Gastroesophageal sphincter (tissue), 4 donors: ENCODE results near the gene CADPS2. TPM values are rescaled to one million over a fixed set of nuclear protein-coding genes. Genes with fewer than 3 reads are reported as not detected.

Experiments used
- ATAC-seq: fragments of 150-250 bp; one replicate; pipeline ENCODE4 v1.9.1; 2016; ENCODE audit warnings: mild to moderate bottlenecking, moderate library complexity
- H3K27ac ChIP-seq, 4 donors: fragments of 200-600 bp; sonication (generic) in 3 of 4; 1 replicate in 3 of 4; 2 replicates in 1 of 4; pipeline ENCODE4 v1.5.1; 2016 to 2019
- H3K27me3 ChIP-seq: fragments of 200-600 bp; sonication (generic); one replicate; pipeline ENCODE4 v1.5.1; 2019
- H3K36me3 ChIP-seq, 2 donors: fragments of 200-600 bp; sonication (generic); one replicate each; pipeline ENCODE4 v1.5.1; 2019; ENCODE audit warnings: control low read depth in 1 of 2
- H3K4me1 ChIP-seq, 3 donors: fragments of 200-600 bp; sonication (generic); 1 replicate in 2 of 3; 2 replicates in 1 of 3; pipeline ENCODE4 v1.5.1; 2016 to 2019; ENCODE audit warnings: control low read depth in 2 of 3
- H3K4me3 ChIP-seq, 2 donors: fragments of 200-600 bp; sonication (generic); one replicate each; pipeline ENCODE4 v1.5.1; 2019; ENCODE audit warnings: mild to moderate bottlenecking in 1 of 2, moderate library complexity in 1 of 2
- H3K9me3 ChIP-seq, 3 donors: fragments of 200-600 bp; sonication (generic); one replicate each; pipeline ENCODE4 v1.5.1; 2017 to 2019; ENCODE audit warnings: control low read depth in 2 of 3
- EP300 ChIP-seq: sonication (generic); formaldehyde crosslinking; IDR thresholded peaks from one replicate; pipeline ENCODE4 v1.6.1; 2017; ENCODE audit warnings: antibody characterized with exemption, mild to moderate bottlenecking
- POLR2A ChIP-seq, 2 donors: fragments of 450-650 bp; IDR thresholded peaks; one replicate each; pipeline ENCODE4 v1.6.1; 2017; ENCODE audit warnings: antibody characterized with exemption in 2 of 2, mild to moderate bottlenecking in 2 of 2, moderate library complexity in 1 of 2
- POLR2AphosphoS5 ChIP-seq: sonication (generic); formaldehyde crosslinking; IDR thresholded peaks from one replicate; pipeline ENCODE4 v1.6.1; 2017; ENCODE audit warnings: antibody characterized with exemption
- WGBS, 2 donors: methylation state at CpG; one replicate each; pipeline ENCODE4 v1.1.5; 2018; ENCODE audit warnings: low coverage in 1 of 2; 5-methylcytosine and 5-hydroxymethylcytosine counted together
- total RNA-seq, 4 donors: library from RNA; depleted of rRNA; stranded (reverse); fragments of >200 nt; gene quantifications; one replicate each; pipeline ENCODE4 v1.1.0, GENCODE V29; 2016
- TF ChIP-seq, protein P1 (sequence below), 4 experiments: fragments of 200-600 bp in 2 of 4; fragments of 450-650 bp in 2 of 4; sonication (generic) in 1 of 4; IDR thresholded peaks; one replicate each; pipeline ENCODE4 v1.5.1; 2017 to 2019; ENCODE audit warnings: antibody characterized with exemption in 4 of 4, mild to moderate bottlenecking in 2 of 4, moderate library complexity in 2 of 4

The CADPS2 gene
- total RNA-seq, 4 donors from 2014 or later: 20.3 to 205 (median 138) TPM

DNA sequence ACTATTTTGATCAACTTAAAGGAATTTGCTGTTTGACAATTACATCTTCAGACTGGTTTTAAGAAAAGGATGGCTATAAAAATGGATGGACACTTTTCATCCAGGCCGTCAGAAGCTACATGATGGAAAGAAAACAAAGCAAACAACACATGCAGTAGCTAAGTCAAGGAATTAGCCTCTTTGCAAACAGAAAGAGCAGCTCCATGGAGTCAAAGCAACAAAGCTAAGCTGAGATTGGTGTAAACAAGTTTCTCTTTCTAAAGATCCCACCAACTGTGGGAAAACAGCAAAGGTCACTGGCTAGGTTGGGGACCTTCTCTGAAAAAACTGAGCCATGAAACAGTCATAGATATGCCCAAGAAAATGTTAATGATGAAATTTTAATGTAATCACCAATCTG lies 286.2 kb downstream of the CADPS2 start:
- H3K4me1 ChIP-seq: no peaks in the 10 kb centered on the region
- WGBS, 2 donors: 88 to 89% methylated on average over 1 of the region's 1 CpG
- H3K27ac ChIP-seq: no peak overlapping the region
- ATAC-seq: no peak
- H3K9me3 ChIP-seq: no peaks in the 10 kb centered on the region
- H3K4me3 ChIP-seq: no peak overlapping the region
- H3K36me3 ChIP-seq: no peaks in the 10 kb centered on the region
- TF ChIP-seq, protein P1, sequence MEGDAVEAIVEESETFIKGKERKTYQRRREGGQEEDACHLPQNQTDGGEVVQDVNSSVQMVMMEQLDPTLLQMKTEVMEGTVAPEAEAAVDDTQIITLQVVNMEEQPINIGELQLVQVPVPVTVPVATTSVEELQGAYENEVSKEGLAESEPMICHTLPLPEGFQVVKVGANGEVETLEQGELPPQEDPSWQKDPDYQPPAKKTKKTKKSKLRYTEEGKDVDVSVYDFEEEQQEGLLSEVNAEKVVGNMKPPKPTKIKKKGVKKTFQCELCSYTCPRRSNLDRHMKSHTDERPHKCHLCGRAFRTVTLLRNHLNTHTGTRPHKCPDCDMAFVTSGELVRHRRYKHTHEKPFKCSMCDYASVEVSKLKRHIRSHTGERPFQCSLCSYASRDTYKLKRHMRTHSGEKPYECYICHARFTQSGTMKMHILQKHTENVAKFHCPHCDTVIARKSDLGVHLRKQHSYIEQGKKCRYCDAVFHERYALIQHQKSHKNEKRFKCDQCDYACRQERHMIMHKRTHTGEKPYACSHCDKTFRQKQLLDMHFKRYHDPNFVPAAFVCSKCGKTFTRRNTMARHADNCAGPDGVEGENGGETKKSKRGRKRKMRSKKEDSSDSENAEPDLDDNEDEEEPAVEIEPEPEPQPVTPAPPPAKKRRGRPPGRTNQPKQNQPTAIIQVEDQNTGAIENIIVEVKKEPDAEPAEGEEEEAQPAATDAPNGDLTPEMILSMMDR (IDR thresholded peaks at IDR 0.05): no peak
- TF ChIP-seq EP300: no peak
- TF ChIP-seq POLR2AphosphoS5: no peak
- no peak for TF ChIP-seq POLR2A (IDR thresholded peaks at IDR 0.05)
- H3K27me3 ChIP-seq: no peaks in the 10 kb centered on the region

DNA sequence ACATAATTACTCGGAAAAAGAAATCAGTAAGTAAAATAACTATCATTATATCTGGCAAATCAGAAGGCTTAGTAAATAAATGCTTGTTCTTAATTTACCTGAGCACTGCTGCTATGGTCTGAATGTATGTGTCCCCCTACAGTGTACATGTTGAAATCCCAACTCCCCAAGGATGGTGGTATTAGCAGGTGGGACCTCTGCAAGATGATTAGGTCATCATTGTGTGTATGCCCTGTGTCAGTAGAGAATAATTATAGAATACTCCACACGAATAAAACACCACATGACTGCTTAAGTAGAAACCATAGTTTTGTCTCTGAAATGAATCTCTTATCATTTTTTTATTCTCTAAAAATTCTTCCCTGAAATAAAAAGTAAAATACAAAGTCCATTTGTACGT lies 289.0 kb downstream of the CADPS2 start:
- Histone ChIP-seq H3K36me3 (no peaks in the 10 kb centered on the region), H3K27ac (no peak overlapping the region), H3K4me1 (no peaks in the 10 kb centered on the region), H3K27me3 (no peaks in the 10 kb centered on the region), H3K9me3 (no peaks in the 10 kb centered on the region), H3K4me3 (no peak overlapping the region)
- TF ChIP-seq EP300: no peak
- TF ChIP-seq, protein P1 (IDR thresholded peaks at IDR 0.05): no peak
- TF ChIP-seq POLR2A (IDR thresholded peaks at IDR 0.05): no peak
- TF ChIP-seq POLR2AphosphoS5: no peak
- no peak for ATAC-seq
- 67 to 81% methylated on average over 2 to 3 of the region's 3 CpGs for WGBS, 2 donors

DNA sequence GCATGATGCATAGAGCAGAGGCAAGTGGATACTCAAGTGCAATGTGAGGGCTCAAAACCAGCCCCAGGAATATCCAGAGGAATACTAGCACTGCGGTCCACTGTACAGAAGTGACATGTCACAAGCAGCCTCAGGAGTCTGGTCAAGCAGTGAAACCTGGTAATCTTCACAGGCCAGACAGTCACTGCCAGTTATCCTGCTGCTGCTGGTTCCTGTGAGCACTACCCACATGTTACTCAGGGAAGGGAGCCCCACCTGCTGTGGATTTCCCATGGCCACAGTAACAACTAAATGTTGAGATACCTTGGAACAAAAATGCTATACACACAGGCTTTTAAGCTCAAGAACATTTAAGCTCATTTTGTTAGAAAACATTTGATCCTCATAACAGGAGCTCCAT lies 290.4 kb downstream of the CADPS2 start:
- H3K27ac ChIP-seq: no peak overlapping the region
- H3K4me3 ChIP-seq: no peak overlapping the region
- H3K27me3 ChIP-seq: no peaks in the 10 kb centered on the region
- no peak for ATAC-seq
- WGBS, 2 donors: 89% methylated on average over 1 of the region's 1 CpG; no CpG with 5 or more reads in 1 of the 2 donors
- H3K36me3 ChIP-seq: no peaks in the 10 kb centered on the region
- TF ChIP-seq POLR2AphosphoS5: no peak
- no peak for TF ChIP-seq POLR2A (IDR thresholded peaks at IDR 0.05)
- TF ChIP-seq EP300: no peak
- TF ChIP-seq, protein P1 (IDR thresholded peaks at IDR 0.05): no peak
- H3K4me1 ChIP-seq: no peaks in the 10 kb centered on the region
- H3K9me3 ChIP-seq: no peaks in the 10 kb centered on the region

DNA sequence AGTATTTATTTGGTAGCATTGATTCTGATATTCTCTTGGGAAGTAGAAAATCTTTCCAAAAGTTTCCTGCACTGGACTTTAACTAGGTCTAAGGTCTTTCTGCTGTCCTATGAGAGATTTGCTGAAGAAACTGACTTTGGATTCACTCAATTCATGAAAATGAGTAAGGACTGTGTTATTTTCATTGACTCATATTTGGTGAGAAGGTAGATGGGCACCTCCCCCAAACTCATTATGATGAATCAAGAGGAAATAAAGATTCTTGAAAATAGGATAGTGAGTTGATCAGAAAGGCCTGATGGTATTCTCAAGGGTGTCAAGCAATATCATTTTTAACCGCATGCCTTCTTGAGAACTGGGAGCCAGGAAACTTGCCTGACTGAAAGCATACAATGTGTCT lies 297.6 kb downstream of the CADPS2 start:
- Histone ChIP-seq H3K27me3 (no peaks in the 10 kb centered on the region), H3K9me3 (no peaks in the 10 kb centered on the region), H3K27ac (no peak overlapping the region), H3K4me1 (no peaks in the 10 kb centered on the region), H3K36me3 (no peaks in the 10 kb centered on the region), H3K4me3 (no peak overlapping the region)
- WGBS, 2 donors: 83 to 100% methylated on average over 1 of the region's 1 CpG
- TF ChIP-seq POLR2A (IDR thresholded peaks at IDR 0.05) (no peak), POLR2AphosphoS5 (no peak), EP300 (no peak)
- TF ChIP-seq, protein P1 (IDR thresholded peaks at IDR 0.05): no peak
- no peak for ATAC-seq

DNA sequence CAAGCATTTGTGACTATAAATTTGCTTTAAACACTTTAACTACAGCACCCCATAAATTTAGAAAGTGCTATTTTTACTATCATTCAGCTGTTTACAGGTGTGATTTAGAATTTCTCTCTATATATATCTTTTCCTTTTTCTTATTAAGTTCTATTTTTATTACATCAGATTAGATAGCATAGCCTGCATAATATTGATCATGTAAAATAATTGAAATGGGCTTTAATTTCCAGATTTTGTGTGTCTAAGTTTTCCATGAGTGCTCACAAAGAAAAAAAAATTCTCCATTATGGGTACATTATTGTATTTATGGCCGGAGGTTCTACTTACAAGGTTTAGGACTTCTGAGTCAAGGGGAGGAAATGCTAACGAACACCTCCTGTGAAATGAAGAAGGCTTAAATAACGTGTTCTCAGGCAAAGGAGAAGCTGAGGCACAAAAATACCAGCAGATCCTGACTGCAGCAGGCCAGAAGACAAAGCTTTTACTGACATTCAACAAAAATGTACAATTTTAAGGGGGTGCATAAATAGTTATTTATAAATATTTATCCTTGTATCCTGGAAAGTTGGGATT lies 301.5 kb downstream of the CADPS2 start:
- 84 to 86% methylated on average over 3 of the region's 3 CpGs for WGBS, 2 donors
- no peak for TF ChIP-seq EP300
- no peak for TF ChIP-seq POLR2A (IDR thresholded peaks at IDR 0.05)
- TF ChIP-seq POLR2AphosphoS5: no peak
- TF ChIP-seq, protein P1 (IDR thresholded peaks at IDR 0.05): no peak
- H3K27me3 ChIP-seq: no peaks in the 10 kb centered on the region
- H3K9me3 ChIP-seq: no peaks in the 10 kb centered on the region
- ATAC-seq: no peak
- no peak overlapping the region for H3K27ac ChIP-seq
- H3K4me3 ChIP-seq: no peak overlapping the region
- H3K36me3 ChIP-seq: peaks cover 0 to 7% of the 10 kb centered on the region in 2 donors
- no peaks in the 10 kb centered on the region for H3K4me1 ChIP-seq
